MM.1S (cell line): ENCODE data around the gene RC3H2.

Experiments
- CTCF ChIP-seq: fragments of 300-600 bp; sonication (generic); IDR thresholded peaks from 2 replicates; pipeline ENCODE4 v1.5.1; 2016; ENCODE audit warnings: antibody characterized with exemption, low read length, mixed read lengths
- EZH2 ChIP-seq: fragments of 300-600 bp; sonication (generic); optimal IDR thresholded peaks from 2 replicates; pipeline ENCODE3; 2017; ENCODE audit warnings: low read depth, mild to moderate bottlenecking, antibody characterized with exemption, low read length, mixed read lengths

DNA sequence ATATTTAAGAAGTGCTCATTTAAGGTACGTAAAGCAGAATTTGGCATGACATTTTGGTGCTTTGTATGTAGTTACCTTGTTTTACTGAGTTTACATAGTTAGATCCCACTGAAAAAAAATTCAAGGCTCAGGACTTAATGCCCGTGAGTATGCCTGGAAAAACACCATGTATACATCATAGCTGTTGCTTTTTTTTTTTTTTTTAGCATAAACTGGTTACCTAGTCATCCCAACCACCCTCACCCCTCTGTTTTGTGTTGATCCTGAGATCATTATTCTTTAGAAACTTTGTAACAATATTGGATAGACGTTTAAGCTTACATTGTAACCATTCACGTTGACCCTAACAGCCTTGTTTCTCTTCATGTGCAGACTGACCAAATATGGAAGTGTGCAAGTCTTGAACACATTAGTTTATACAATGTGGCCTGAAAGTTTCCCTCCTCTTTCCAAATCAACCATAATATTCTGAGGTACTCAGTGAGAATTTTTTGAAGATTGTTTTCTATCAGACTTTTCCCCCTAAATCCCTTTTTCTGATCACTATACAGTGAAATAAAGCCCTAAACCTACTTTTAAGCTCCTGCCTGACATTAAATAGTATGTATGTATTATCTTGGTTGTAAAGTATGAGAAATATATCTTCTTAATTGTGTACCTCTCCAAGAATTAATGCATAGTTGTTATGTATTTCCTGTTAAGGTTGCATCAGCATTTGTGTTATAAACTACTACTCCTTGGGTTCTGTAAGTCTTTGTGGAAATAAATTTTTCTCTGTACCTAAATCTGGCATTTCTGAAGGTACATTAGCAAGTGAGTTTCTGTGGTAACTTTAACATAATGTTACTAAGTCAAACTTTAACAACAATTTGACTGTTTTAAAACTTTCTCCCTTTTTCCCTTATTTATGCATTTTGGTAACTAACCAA, 40.1 kb upstream of the RC3H2 start:
- TF ChIP-seq CTCF (no peak), EZH2 (no peak)
